GM12801 (cell line): ENCODE measurements around the gene CTSS.

Source experiments
- CTCF ChIP-seq: IDR thresholded peaks from one replicate; pipeline ENCODE4 v1.5.1; 2011; ENCODE audit warnings: control low read depth; ENCODE audit not compliant: insufficient read length; ENCODE audit errors: extremely low read depth

CTSS gene

GRCh38 chr1:150765296-150765976 lies at the start of gene CTSS:
TSS of gene CTSS (minus strand) at chr1:150765778. CDS start at chr1:150764763, 1,015 bp downstream.
- TF ChIP-seq CTCF, result no peak

- no peak for TF ChIP-seq CTCF
Measured at GRCh38 chr1:150813028-150813707, 47.6 kb upstream of the CTSS start.

GRCh38 chr1:150810958-150811659 lies 45.5 kb upstream of the CTSS start:
- no peak for TF ChIP-seq CTCF

- no peak for TF ChIP-seq CTCF
Measured at GRCh38 chr1:150809651-150810050, 44.1 kb upstream of the CTSS start.

GRCh38 chr1:150808846-150809245 lies 43.3 kb upstream of the CTSS start:
- no peak for TF ChIP-seq CTCF

- TF ChIP-seq CTCF, result no peak
Measured at GRCh38 chr1:150808121-150808520, 42.5 kb upstream of the CTSS start, which contains the start of gene CTSK. TSS of gene CTSK (minus strand) at chr1:150808260. CDS start at chr1:150806805, 1,455 bp downstream.

GRCh38 chr1:150807249-150808023 lies 41.9 kb upstream of the CTSS start:
- TF ChIP-seq CTCF, result no peak
